H54 (cell line): Measurements from ENCODE around the gene DCLRE1C.

ENCODE experiments used
- DNase-seq: peaks from one replicate; pipeline ENCODE4 v3.0.0; 2011; ENCODE audit warnings: low spot score, mixed read lengths; ENCODE audit not compliant: insufficient read length
- FAIRE-seq: peaks from 3 replicates; lab custom pipeline; 2011; peaks lifted over from hg19 to GRCh38; lab: Jason Lieb, UNC
- POLR2A ChIP-seq: IDR thresholded peaks from 2 replicates; pipeline ENCODE4 v1.6.1; 2011; ENCODE audit warnings: low read depth, mild to moderate bottlenecking, low read length

Gene DCLRE1C

DNA sequence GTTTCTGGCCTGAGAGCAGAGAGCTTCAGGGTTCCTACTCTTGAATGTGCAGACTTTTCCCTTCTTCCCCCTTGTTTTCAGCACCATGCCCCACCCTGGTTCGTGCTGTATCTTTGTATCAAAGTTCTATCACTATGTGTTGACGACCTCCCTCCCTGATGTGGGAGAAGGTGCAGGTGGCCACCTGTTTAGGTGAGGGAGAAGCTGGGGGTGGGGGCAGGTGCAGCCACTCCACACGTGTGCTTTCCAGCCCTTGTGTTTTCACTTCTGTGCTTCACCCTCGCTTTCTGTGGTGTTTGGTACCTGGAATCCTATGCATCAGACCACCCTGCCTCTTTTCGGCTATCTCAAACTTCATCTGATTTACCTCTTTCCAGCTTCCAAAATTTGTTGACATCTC lies 94.9 kb downstream of the DCLRE1C start:
- no peak for DNase-seq
- TF ChIP-seq POLR2A = no peak
- FAIRE-seq = no peak

DNA sequence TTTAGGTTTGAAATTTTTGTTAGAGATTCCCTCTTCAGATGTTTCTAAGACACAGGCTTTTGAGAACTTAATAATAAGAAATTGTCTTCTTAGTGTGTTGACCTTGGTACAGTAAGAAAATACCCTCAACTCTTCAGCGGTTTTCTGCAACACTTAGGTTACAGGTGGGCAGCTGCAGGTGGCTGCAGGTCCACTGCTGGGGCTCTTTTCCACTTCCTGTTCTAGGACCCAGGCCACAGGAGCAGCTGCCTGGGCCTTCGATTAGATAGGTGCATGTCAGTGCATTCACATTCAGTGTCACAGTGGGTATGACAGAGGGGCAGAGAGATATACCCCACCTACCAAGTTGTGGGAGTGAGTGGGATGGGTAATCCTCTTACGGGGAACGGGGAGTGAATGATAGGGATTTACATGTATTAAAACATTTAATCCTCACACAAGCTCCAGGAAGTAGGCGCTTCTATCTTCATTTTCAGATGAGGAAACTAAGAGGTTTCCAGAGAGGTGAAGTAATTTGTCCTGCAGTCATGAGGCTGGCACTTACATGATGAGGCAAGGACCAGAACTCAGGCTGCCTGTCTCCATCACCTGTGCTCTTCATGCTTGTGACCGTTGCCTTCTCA lies 95.4 kb downstream of the DCLRE1C start:
- TF ChIP-seq POLR2A = no peak
- DNase-seq (no peak), FAIRE-seq (no peak)

DNA sequence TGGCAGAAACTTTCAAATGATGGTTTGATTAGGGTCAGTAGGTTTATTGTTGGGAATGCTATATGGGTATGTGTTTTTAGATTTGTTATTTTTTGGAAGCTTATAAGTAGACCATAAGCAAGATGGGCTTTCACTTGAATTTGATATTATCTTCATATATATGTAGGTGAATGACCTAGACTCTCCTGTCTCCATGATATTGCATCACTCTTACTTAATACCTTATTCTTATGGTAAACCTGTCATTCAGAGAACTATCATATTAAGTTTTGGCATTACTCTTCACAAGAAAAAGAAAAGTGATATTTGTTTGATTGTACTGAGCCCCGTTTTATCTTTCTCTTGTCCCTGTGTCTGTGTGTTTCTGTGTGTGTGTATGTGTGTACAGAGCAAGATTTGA lies 98.4 kb downstream of the DCLRE1C start:
- DNase-seq = no peak
- TF ChIP-seq POLR2A = no peak
- FAIRE-seq = no peak

DNA sequence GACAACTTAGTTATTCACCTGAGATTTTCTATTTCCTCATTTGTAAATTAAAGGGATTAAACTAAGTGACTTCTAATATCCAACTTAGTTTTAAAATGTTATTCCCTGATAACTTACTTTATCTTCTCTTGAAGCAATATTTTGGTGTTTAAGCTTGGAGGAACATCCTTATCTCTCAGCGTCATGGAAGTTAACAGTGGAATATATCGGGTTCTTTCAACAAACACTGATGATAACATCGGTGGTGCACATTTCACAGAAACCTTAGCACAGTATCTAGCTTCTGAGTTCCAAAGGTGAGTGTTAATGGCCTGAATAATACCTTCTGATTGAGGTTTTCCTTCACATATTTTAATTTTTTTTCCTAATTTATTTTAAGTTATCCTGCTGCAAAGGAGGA lies 101.7 kb downstream of the DCLRE1C start:
- no peak for FAIRE-seq
- no peak for TF ChIP-seq POLR2A

More for the DNA sequence above, 101.7 kb downstream of the DCLRE1C start:
- DNase-seq = no peak
